GM12878 (cell line): ENCODE measurements around the gene COQ5. TPM values are rescaled to one million over a fixed set of nuclear protein-coding genes. Genes with fewer than 3 reads are reported as not detected.
A peak's percentile ranks its signal among the peaks of the same experiment; 100 is the strongest.

ENCODE experiments used
- ATAC-seq: fragments of 200-7000 bp; cut with Tn5 transposase; 3 replicates; pipeline ENCODE4 v1.9.1; 2020; ENCODE audit warnings: mild to moderate bottlenecking, moderate library complexity
- BruUV-seq: library from RNA; stranded (reverse); fragments of 400-500 nt; replicated peaks from 2 replicates; lab custom pipeline; 2021; lab: Mats Ljungman, UMichigan
- CTCF ChIA-PET: fragments of 300-600 bp; sonication (Branson Sonifier 250); formaldehyde crosslinking; extraction: SDS; loops from one replicate; lab custom pipeline; 2021; ENCODE audit warnings: inconsistent platforms; lab: Yijun Ruan, JAX
- POLR2A ChIA-PET: fragments of 350-600 bp; formaldehyde crosslinking; extraction: SDS; loops from one replicate; lab custom pipeline; 2021; ENCODE audit warnings: inconsistent platforms; lab: Charles Lee
- RAD21 ChIA-PET: fragments of 300-600 bp; sonication (Branson Sonifier 250); formaldehyde crosslinking; loops from one replicate; lab custom pipeline; 2023; ENCODE audit warnings: antibody characterized with exemption; ENCODE audit not compliant: unreplicated experiment; lab: Charles Lee
- SMC1A ChIA-PET: fragments of 300-600 bp; sonication (Branson Sonifier 250); formaldehyde crosslinking; loops from one replicate; lab custom pipeline; 2023; ENCODE audit not compliant: unreplicated experiment, uncharacterized antibody; lab: Charles Lee
- DNase-seq: peaks from one replicate; pipeline ENCODE4 v3.0.0-alpha.2; 2011; ENCODE audit warnings: low read depth, low spot score
- FAIRE-seq: peaks from 3 replicates; lab custom pipeline; 2011; peaks lifted over from hg19 to GRCh38; lab: Jason Lieb, UNC
- H2AFZ ChIP-seq: 2 replicates; pipeline ENCODE4 v1.6.0; 2011; ENCODE audit warnings: low read depth, low read length, control low read depth; ENCODE audit not compliant: control insufficient read depth
- H3K27ac ChIP-seq: 2 replicates; pipeline ENCODE4 v1.5.1; 2011; ENCODE audit warnings: control low read depth; ENCODE audit not compliant: control insufficient read depth, insufficient read depth
- H3K27me3 ChIP-seq, 2 experiments: replicated peaks in 1 of 2; 2 replicates each; pipeline versions ENCODE4 v1.6.0 to v1.6.1; 2011; ENCODE audit warnings: low read length in 1 of 2; ENCODE audit not compliant: control insufficient read depth in 2 of 2, insufficient read depth in 2 of 2
- H3K36me3 ChIP-seq, 2 experiments: 2 replicates each; pipeline ENCODE4 v1.5.1; 2011; ENCODE audit warnings: low read length in 1 of 2; ENCODE audit not compliant: control insufficient read depth in 2 of 2, insufficient read depth in 2 of 2
- H3K4me1 ChIP-seq: 2 replicates; pipeline ENCODE4 v1.6.1; 2011; ENCODE audit warnings: mild to moderate bottlenecking, low read length, moderate library complexity, mixed read lengths; ENCODE audit not compliant: control insufficient read depth, insufficient read depth
- H3K4me2 ChIP-seq: 2 replicates; pipeline ENCODE4 v1.6.0; 2011; ENCODE audit warnings: control low read depth; ENCODE audit not compliant: control insufficient read depth, insufficient read depth
- H3K4me3 ChIP-seq: fragments of 200-600 bp; sonication (generic); 2 replicates; pipeline ENCODE4 v1.5.1; 2016
- H3K79me2 ChIP-seq: 2 replicates; pipeline ENCODE4 v1.6.0; 2011; ENCODE audit warnings: low read length; ENCODE audit not compliant: control insufficient read depth, insufficient read depth
- H3K9ac ChIP-seq: 2 replicates; pipeline ENCODE4 v1.8.0; 2011; ENCODE audit warnings: low read length, control low read depth, mixed read lengths; ENCODE audit not compliant: control insufficient read depth, insufficient read depth
- H3K9me3 ChIP-seq: replicated peaks from 3 replicates; pipeline ENCODE4 v1.5.1; 2011; ENCODE audit warnings: mild to moderate bottlenecking, low read length; ENCODE audit not compliant: control insufficient read depth, insufficient read depth
- H4K20me1 ChIP-seq: 2 replicates; pipeline ENCODE4 v1.6.0; 2011; ENCODE audit not compliant: control insufficient read depth, insufficient read depth
- NFYA ChIP-seq: IDR thresholded peaks from 2 replicates; pipeline ENCODE4 v1.6.1; 2011; ENCODE audit warnings: low read depth, mild to moderate bottlenecking, low read length, improper control_type of control experiment, borderline replicate concordance
- POLR2A ChIP-seq: IDR thresholded peaks from 2 replicates; pipeline ENCODE4 v1.6.1; 2011; ENCODE audit warnings: low read depth, mild to moderate bottlenecking, low read length
- POLR2AphosphoS5 ChIP-seq: IDR thresholded peaks from 2 replicates; pipeline ENCODE4 v1.6.1; 2011; ENCODE audit warnings: mild to moderate bottlenecking, low read length, inconsistent platforms
- POU2F2 ChIP-seq: IDR thresholded peaks from 3 replicates; pipeline ENCODE4 v1.6.1; 2011; ENCODE audit warnings: low read depth, mild to moderate bottlenecking, low read length, borderline replicate concordance
- ZBED1 ChIP-seq: IDR thresholded peaks from 2 replicates; pipeline ENCODE4 v1.6.1; 2016; ENCODE audit warnings: borderline replicate concordance
- ZSCAN29 ChIP-seq: fragments of 450-650 bp; IDR thresholded peaks from 2 replicates; pipeline ENCODE4 v1.6.1; 2017; ENCODE audit warnings: mild to moderate bottlenecking, moderate library complexity
- WGBS: methylation state at CpG from one replicate; pipeline ENCODE4 v1.1.6; 2016; ENCODE audit warnings: low lambda C conversion rate; ENCODE audit not compliant: insufficient replicate concordance, insufficient coverage; ENCODE audit errors: missing lambda C conversion rate; 5-methylcytosine and 5-hydroxymethylcytosine counted together
- in situ Hi-C: fragments of 300-500 bp; cut with MboI; formaldehyde crosslinking; loops from 9 replicates; pipeline ENCODE4 v1.14.3; 2018; ENCODE audit warnings: mixed read lengths
- intact Hi-C: fragments of 100-400 bp; cut with micrococcal nuclease; formaldehyde crosslinking; loops from one replicate; pipeline ENCODE4 v1.14.2; 2022; ENCODE audit not compliant: unreplicated experiment
- polyA plus RNA-seq, 11 experiments: library from polyadenylated mRNA; depleted of rRNA in 4 of 11; unstranded in 6 of 11; stranded (reverse) in 5 of 11; fragments of >200 nt; fragmentation: Nextera tagmentation in 4 of 11; fragmentation: Illumina TruSeq in 1 of 11; extraction: Ambion mirVana in 4 of 11; extraction: Trizol in 1 of 11; gene quantifications; 1 replicate in 1 of 11; 2 replicates in 10 of 11; pipeline versions ENCODE4 v1.2.1 to v1.2.3, GENCODE V29; 2011 to 2016; ENCODE audit warnings: inconsistent platforms in 2 of 11, missing spikeins in 2 of 11, low read depth in 1 of 11
- total RNA-seq, 4 experiments: library from RNA; depleted of rRNA in 3 of 4; stranded (reverse); fragments of >200 nt in 3 of 4; fragmentation: Illumina TruSeq in 1 of 4; extraction: Trizol in 1 of 4; gene quantifications; 2 replicates each; pipeline versions ENCODE4 v1.2.1 to v1.2.3, GENCODE V29; 2013 to 2021

Gene COQ5
- total and polyA plus RNA-seq, 10 of the 15 experiments (the other 5 are each of a cell fraction or from before 2014, with no cell fraction given) = 24.8 to 69.3 (median 37.8) TPM

- CTCF ChIA-PET = interaction anchor here (1.0 to 1.4 kb wide), 3 partner anchors 16 to 118 kb away, joined by 3 to 4 read pairs (median 4); partner anchors contain the start of gene POP5
- peaks cover 10% of the 10 kb centered on the region for H4K20me1 ChIP-seq
Observed at GRCh38 chr12:120463712-120464111, 65.2 kb downstream of the COQ5 start.

GRCh38 chr12:120462099-120462640 is 66.8 kb downstream of the COQ5 start:
- no peak for FAIRE-seq
- ATAC-seq = no peak
- TF ChIP-seq ZBED1 (0 out of 2 replicates have a peak, but pooled peaks have one; percentile 4), ZSCAN29 (no peak), POU2F2 (no peak)
- H3K9me3 ChIP-seq = no peaks in the 10 kb centered on the region
- intact Hi-C loops (no loop called here), in situ Hi-C loops (no loop called here)
- H2AFZ ChIP-seq = no peak overlapping the region
- peaks cover 17% of the 10 kb centered on the region for H3K79me2 ChIP-seq
- 97% methylated on average over 3 of the region's 3 CpGs for WGBS
- ChIA-PET POLR2A (interaction anchor here (1.1 to 1.6 kb wide), 2 partner anchors 12 to 24 kb away, joined by 4 read pairs; partner anchors contain the start of gene COX6A1), RAD21 (interaction anchor here (1.6 kb wide), 1 partner anchor 35 kb away, joined by 5 read pairs; no protein-coding TSS in a partner anchor), CTCF (interaction anchor here (1.1 kb wide), 1 partner anchor 10 kb away, joined by 3 read pairs; no protein-coding TSS in a partner anchor), SMC1A (interaction anchor here (1.0 to 2.6 kb wide), 2 partner anchors 10 to 16 kb away, joined by 3 to 10 read pairs; partner anchors contain the start of genes GATC and TRIAP1)
- BruUV-seq = TSS peak; percentile 1
- no peak overlapping the region for H3K9ac ChIP-seq
- no peak overlapping the region for H3K4me2 ChIP-seq
- no peak for DNase-seq
- peaks cover 5% of the 10 kb centered on the region for H3K4me1 ChIP-seq
- no peaks in the 10 kb centered on the region for H3K27me3 ChIP-seq
- peaks cover 29 to 55% of the 10 kb centered on the region in 2 experiments for H3K36me3 ChIP-seq
- H4K20me1 ChIP-seq = peaks cover 6% of the 10 kb centered on the region; the same call in 1 of the 2 replicates
- no peak overlapping the region for H3K27ac ChIP-seq
- no peak overlapping the region for H3K4me3 ChIP-seq

More at GRCh38 chr12:120463712-120464111, 65.2 kb downstream of the COQ5 start:
- H3K36me3 ChIP-seq = peaks cover 29 to 53% of the 10 kb centered on the region in 2 experiments
- no peak overlapping the region for H3K27ac ChIP-seq
- in situ Hi-C loops = no loop called here
- no peaks in the 10 kb centered on the region for H3K27me3 ChIP-seq
- no peak for FAIRE-seq
- no peak overlapping the region for H3K4me3 ChIP-seq
- H3K4me2 ChIP-seq = no peak overlapping the region
- no peak overlapping the region for H3K9ac ChIP-seq
- TF ChIP-seq NFYA (no peak), POLR2A (peak; percentile 50), POLR2AphosphoS5 (peak; percentile 23; the same call in 1 of the 2 replicates)
- peaks cover 12% of the 10 kb centered on the region for H3K4me1 ChIP-seq
- DNase-seq = no peak
- ChIA-PET SMC1A (interaction anchor here (0.6 to 2.6 kb wide), 5 partner anchors 9 to 112 kb away, joined by 3 to 10 read pairs (median 4); partner anchors contain the start of gene COX6A1), RAD21 (no interaction called here), POLR2A (interaction anchor here (1.6 to 1.8 kb wide), 2 partner anchors 11 to 23 kb away, joined by 4 to 5 read pairs; no protein-coding TSS in a partner anchor)
- H3K79me2 ChIP-seq = peaks cover 33% of the 10 kb centered on the region
- 80% methylated on average over 5 of the region's 5 CpGs for WGBS
- no peak overlapping the region for H2AFZ ChIP-seq
- ATAC-seq = no peak
- BruUV-seq = no TSS peak
- no peaks in the 10 kb centered on the region for H3K9me3 ChIP-seq
- intact Hi-C loops = no loop called here
